Thyroid gland (tissue), 4 donors: ENCODE data around the gene STIM1.

Experiments used
- CTCF ChIP-seq, 6 experiments: fragments of 200-600 bp in 3 of 6; fragments of 450-650 bp in 3 of 6; sonication (generic) in 3 of 6; IDR thresholded peaks; one replicate each; pipeline ENCODE4 v1.5.1; 2016 to 2019; ENCODE audit warnings: antibody characterized with exemption in 6 of 6, mild to moderate bottlenecking in 2 of 6, inconsistent platforms in 1 of 6, moderate library complexity in 1 of 6
- POLR2A ChIP-seq, 2 donors: fragments of 450-650 bp; IDR thresholded peaks; one replicate each; pipeline ENCODE4 v1.6.1; 2017; ENCODE audit warnings: antibody characterized with exemption in 2 of 2, mild to moderate bottlenecking in 2 of 2, moderate library complexity in 1 of 2

- TF ChIP-seq CTCF (IDR thresholded peaks at IDR 0.05) = no peak
- TF ChIP-seq POLR2A (IDR thresholded peaks at IDR 0.05) = no peak
These were observed 104.4 kb downstream of the STIM1 start for GRCh38 chr11:3959903-3960265.
